ENCODE measurements around the gene ZNF76.
A peak's percentile ranks its signal among the peaks of the same experiment; 100 is the strongest.

Gene ZNF76

GRCh38 chr6:35228481-35228880, 31.1 kb upstream of the ZNF76 start:
- Mint-ChIP-seq H3K27ac (no peak overlapping the region), H3K27me3 (no peaks in the 10 kb centered on the region), H3K4me3 (no peak overlapping the region), H3K9me3 (no peaks in the 10 kb centered on the region), H3K4me1 (no peaks in the 10 kb centered on the region), H3K36me3 (no peaks in the 10 kb centered on the region)
- no peak for ATAC-seq

DNA sequence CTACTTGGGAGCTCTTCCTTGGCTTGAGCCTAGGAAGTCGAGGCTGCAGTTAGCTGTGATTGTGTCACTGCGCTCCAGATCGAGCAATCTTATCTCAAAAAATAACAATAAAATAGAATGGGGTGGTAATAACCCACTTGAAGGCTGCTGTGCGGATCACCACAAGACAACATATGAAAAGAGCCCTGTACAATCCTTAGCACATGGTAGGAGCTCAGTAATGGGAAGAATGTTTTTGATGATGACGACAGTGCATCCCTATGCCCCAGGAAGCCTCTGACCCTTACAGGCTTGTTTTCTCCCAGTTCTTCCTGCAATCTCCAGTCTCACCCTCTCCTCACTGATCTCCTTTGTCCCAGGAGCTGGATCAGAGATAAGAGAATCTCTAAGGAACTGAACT, 30.2 kb upstream of the ZNF76 start:
- H3K36me3 Mint-ChIP-seq = no peaks in the 10 kb centered on the region
- H3K27me3 Mint-ChIP-seq = no peaks in the 10 kb centered on the region
- no peak overlapping the region for H3K4me3 Mint-ChIP-seq
- ATAC-seq = no peak
- no peaks in the 10 kb centered on the region for H3K4me1 Mint-ChIP-seq
- no peak overlapping the region for H3K27ac Mint-ChIP-seq
- no peaks in the 10 kb centered on the region for H3K9me3 Mint-ChIP-seq

GRCh38 chr6:35230498-35230897, 29.0 kb upstream of the ZNF76 start:
- Mint-ChIP-seq H3K27me3 (no peaks in the 10 kb centered on the region), H3K4me1 (no peaks in the 10 kb centered on the region), H3K27ac (no peak overlapping the region), H3K36me3 (peaks cover 8% of the 10 kb centered on the region), H3K4me3 (no peak overlapping the region), H3K9me3 (peaks cover 4% of the 10 kb centered on the region)
- no peak for ATAC-seq

DNA sequence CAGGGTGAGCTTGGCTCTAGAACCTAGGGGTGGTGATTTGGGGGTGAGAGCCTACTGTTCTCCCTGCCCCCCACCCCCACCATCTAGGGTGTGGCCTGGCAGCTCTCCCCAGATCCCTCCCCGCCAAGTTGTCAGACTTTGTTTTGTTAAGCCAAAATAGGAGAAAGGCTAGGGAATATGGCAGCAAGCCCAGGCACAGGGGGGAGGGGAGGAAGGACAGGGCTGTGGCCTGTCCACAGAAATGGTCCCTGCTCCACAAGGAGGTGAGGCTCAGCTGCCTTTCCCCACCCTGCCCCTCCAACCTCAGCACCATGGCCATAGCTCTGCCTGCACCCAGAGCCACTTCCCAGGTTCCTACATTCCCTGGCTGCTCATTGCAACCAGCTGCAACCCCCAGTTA, 28.6 kb upstream of the ZNF76 start:
- Mint-ChIP-seq H3K36me3 (peaks cover 12% of the 10 kb centered on the region), H3K27ac (no peak overlapping the region), H3K9me3 (peaks cover 7% of the 10 kb centered on the region), H3K27me3 (no peaks in the 10 kb centered on the region), H3K4me3 (no peak overlapping the region), H3K4me1 (no peaks in the 10 kb centered on the region)
- ATAC-seq = no peak

DNA sequence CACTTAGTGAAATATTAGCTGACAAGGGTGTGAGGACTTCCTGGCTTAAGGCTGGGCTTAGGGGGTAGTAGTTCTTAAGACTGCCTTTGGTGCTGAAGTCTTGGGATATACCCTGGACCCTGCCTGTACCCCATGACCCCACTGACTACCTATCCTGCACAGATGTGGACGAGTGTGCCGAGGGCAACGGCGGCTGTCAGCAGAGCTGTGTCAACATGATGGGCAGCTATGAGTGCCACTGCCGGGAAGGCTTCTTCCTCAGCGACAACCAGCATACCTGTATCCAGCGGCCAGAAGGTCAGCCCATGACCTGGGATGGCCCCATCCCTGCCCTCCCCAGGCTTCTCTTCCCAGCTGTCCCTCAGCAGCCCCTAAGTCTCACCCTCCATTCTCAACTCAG, 28.0 kb upstream of the ZNF76 start:
- H3K9me3 Mint-ChIP-seq = peaks cover 7% of the 10 kb centered on the region
- no peaks in the 10 kb centered on the region for H3K4me1 Mint-ChIP-seq
- H3K27me3 Mint-ChIP-seq = no peaks in the 10 kb centered on the region
- H3K36me3 Mint-ChIP-seq = peaks cover 13% of the 10 kb centered on the region
- ATAC-seq = no peak
- H3K4me3 Mint-ChIP-seq = no peak overlapping the region
- no peak overlapping the region for H3K27ac Mint-ChIP-seq

DNA sequence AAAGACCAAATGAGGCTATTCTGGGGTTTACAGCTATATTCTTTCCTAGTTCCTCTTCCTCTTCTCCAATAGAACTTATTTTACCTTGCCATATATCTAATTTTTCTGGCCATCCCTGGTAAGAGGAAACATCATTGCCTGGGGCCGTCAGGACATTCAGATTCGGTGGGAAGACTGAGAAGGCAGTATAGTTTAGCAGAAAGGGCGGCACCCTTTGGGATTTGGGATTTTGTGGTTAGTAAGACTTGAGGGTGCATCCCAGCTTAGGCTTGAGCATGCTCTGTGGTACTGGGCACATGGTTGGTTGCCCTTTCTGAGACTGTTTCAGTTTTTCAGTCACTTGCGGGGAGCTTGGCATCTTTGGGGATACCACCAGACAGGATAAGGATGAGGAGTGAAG, 24.6 kb upstream of the ZNF76 start:
- Mint-ChIP-seq H3K9me3 (peaks cover 7% of the 10 kb centered on the region), H3K4me3 (no peak overlapping the region), H3K27me3 (no peaks in the 10 kb centered on the region)

DNA sequence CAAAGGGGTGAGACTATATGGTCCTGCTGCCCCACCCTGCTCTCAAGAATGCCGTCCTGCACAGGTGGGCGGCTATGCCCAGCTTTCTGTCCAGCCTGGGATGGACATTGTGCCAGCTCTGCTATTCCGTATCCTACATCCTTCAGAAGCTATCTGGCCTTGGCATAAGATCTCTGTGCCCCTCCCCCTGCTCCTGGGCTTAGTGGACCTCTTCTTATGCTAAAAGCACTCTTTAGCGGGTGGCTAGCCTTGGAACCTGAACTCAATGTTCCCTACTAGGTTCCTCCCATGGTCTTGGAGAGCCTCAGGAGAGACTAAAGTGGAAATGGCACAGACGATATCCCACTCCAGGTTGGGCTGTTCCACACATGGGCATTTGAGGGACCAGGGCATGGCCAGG, 23.3 kb upstream of the ZNF76 start:
- Mint-ChIP-seq H3K4me1 (peaks cover 5% of the 10 kb centered on the region), H3K27ac (no peak overlapping the region), H3K9me3 (peaks cover 7% of the 10 kb centered on the region), H3K36me3 (peaks cover 18% of the 10 kb centered on the region), H3K4me3 (no peak overlapping the region), H3K27me3 (no peaks in the 10 kb centered on the region)
- ATAC-seq = no peak

More for the DNA sequence above, 24.6 kb upstream of the ZNF76 start:
- ATAC-seq = no peak
- no peak overlapping the region for H3K27ac Mint-ChIP-seq
- H3K4me1 Mint-ChIP-seq = no peaks in the 10 kb centered on the region
- peaks cover 13% of the 10 kb centered on the region for H3K36me3 Mint-ChIP-seq

DNA sequence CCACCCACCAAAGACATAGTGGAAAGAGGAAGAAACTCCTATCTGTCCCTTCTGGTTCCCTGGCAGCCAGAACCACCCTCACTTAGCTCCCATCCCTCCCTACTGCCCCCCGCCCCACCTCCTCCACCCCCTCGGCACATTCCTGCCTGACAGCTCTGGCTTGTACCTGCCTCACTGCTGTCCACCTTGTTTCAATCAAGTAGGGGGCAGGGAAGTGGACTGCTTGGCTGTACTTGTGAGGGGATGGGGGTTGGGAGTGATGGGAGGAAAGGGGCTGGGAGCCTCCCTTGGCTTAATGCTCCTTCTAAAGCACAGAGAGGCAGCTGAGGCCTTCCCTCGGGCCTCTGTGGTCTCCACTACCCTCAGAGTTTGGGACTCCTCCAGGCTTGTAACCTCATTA, 22.1 kb upstream of the ZNF76 start:
- Mint-ChIP-seq H3K4me1 (peaks cover 11% of the 10 kb centered on the region), H3K27me3 (no peaks in the 10 kb centered on the region), H3K4me3 (no peak overlapping the region), H3K9me3 (peaks cover 7% of the 10 kb centered on the region), H3K36me3 (peaks cover 24% of the 10 kb centered on the region), H3K27ac (no peak overlapping the region)
- ATAC-seq = no peak

DNA sequence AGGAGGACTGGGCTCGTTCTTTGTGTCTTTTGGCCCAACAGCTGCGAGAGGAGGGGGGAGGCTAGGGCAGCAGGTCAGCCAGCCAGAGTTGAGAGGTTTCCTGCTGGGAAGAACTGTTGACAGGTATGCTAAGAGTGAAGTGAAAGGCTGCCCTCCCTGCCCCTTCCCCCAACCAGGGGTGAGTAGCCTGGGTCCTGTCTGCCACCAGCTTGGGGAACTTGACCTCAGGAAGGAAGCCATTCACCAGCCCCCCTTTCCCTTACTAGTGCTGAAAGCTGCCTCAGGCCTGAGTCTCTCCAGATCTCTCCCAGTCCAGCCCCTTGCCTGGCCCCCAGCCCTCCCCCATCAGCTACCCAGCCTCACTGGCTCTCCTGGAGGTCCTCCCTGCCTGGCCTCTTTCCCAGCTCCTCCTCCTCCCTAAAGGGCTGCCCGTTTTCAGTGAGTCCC, 20.7 kb upstream of the ZNF76 start:
- H3K27ac Mint-ChIP-seq = no peak overlapping the region
- no peaks in the 10 kb centered on the region for H3K27me3 Mint-ChIP-seq
- no peak overlapping the region for H3K4me3 Mint-ChIP-seq
- ATAC-seq = no peak
- H3K4me1 Mint-ChIP-seq = peaks cover 11% of the 10 kb centered on the region
- peaks cover 24% of the 10 kb centered on the region for H3K36me3 Mint-ChIP-seq
- peaks cover 7% of the 10 kb centered on the region for H3K9me3 Mint-ChIP-seq

- Mint-ChIP-seq H3K36me3 (peaks cover 29% of the 10 kb centered on the region), H3K4me3 (no peak overlapping the region), H3K9me3 (peaks cover 7% of the 10 kb centered on the region), H3K27ac (no peak overlapping the region), H3K27me3 (no peaks in the 10 kb centered on the region), H3K4me1 (peaks cover 11% of the 10 kb centered on the region)
- no peak for ATAC-seq
Observed at GRCh38 chr6:35239581-35239980, 20.0 kb upstream of the ZNF76 start.

- ATAC-seq = peak; percentile 78
- H3K4me1 Mint-ChIP-seq = peaks cover 11% of the 10 kb centered on the region
- no peak overlapping the region for H3K27ac Mint-ChIP-seq
Observed at GRCh38 chr6:35240838-35241801, 18.4 kb upstream of the ZNF76 start.

DNA sequence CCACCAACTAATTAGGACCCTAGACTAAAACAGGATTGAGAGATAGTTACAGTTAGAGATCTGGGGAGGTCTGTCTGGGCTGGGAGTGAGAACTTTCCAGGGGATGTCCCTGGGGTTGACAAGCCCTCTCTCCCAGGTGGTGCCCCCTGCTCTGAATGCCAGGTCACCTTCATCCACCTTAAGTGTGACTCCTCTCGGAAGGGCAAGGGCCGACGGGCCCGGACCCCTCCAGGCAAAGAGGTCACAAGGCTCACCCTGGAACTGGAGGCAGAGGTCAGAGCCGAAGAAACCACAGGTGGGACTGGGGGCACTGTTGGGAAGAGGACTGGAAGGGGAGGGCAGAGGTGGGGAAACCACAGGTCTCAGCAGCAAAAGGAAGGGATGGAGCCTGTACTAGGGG, 17.0 kb upstream of the ZNF76 start:
- H3K9me3 Mint-ChIP-seq = no peaks in the 10 kb centered on the region
- H3K4me3 Mint-ChIP-seq = no peak overlapping the region
- no peak for ATAC-seq
- H3K27ac Mint-ChIP-seq = no peak overlapping the region
- H3K27me3 Mint-ChIP-seq = no peaks in the 10 kb centered on the region
- H3K4me1 Mint-ChIP-seq = peaks cover 11% of the 10 kb centered on the region
- H3K36me3 Mint-ChIP-seq = peaks cover 34% of the 10 kb centered on the region

More at GRCh38 chr6:35240838-35241801, 18.4 kb upstream of the ZNF76 start:
- Mint-ChIP-seq H3K36me3 (peaks cover 32% of the 10 kb centered on the region), H3K4me3 (no peak overlapping the region), H3K9me3 (no peaks in the 10 kb centered on the region), H3K27me3 (no peaks in the 10 kb centered on the region)

GRCh38 chr6:35242906-35243305, 16.6 kb upstream of the ZNF76 start:
- H3K36me3 Mint-ChIP-seq = peaks cover 34% of the 10 kb centered on the region
- no peak overlapping the region for H3K4me3 Mint-ChIP-seq
- no peak for ATAC-seq
- peaks cover 15% of the 10 kb centered on the region for H3K4me1 Mint-ChIP-seq
- H3K9me3 Mint-ChIP-seq = no peaks in the 10 kb centered on the region
- no peak overlapping the region for H3K27ac Mint-ChIP-seq
- no peaks in the 10 kb centered on the region for H3K27me3 Mint-ChIP-seq

DNA sequence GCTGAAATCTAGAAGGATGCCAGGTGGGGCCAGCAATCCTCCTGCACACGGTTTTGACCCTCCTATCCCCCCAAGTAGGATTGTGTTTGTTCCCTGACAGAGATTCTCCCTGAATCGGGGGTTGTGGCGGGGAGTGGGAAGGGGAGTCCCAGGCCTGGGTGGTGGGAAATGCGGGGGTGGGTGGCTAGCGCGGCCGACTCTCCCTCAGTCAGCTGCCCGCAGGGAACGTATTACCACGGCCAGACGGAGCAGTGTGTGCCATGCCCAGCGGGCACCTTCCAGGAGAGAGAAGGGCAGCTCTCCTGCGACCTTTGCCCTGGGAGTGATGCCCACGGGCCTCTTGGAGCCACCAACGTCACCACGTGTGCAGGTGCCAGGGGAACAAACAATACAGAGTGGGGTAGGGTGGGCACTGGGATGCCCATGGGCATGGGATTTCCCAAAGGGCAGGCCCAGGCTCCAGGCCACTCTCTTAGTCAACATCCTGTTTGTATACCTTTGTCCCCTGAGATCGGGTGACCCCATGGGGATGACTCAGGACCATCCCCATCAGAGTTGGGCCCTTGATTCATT, 16.1 kb upstream of the ZNF76 start:
- no peak overlapping the region for H3K27ac Mint-ChIP-seq
- H3K27me3 Mint-ChIP-seq = no peaks in the 10 kb centered on the region
- ATAC-seq = no peak
- H3K36me3 Mint-ChIP-seq = peaks cover 34% of the 10 kb centered on the region
- H3K4me1 Mint-ChIP-seq = peaks cover 18% of the 10 kb centered on the region
- no peaks in the 10 kb centered on the region for H3K9me3 Mint-ChIP-seq
- no peak overlapping the region for H3K4me3 Mint-ChIP-seq

DNA sequence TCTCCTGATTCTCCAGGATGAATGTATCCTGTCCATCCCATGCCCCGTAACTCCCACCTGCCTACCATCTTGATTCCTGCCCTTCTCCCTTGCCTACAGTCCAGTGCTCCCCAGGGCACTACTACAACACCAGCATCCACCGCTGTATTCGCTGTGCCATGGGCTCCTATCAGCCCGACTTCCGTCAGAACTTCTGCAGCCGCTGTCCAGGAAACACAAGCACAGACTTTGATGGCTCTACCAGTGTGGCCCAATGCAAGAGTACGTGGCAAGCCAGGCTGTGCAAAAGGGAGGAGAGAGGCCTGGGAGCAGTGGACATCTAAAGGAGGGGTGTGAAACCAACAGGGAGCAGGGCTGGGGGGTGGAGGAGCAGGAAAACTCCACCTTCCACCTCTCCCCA, 15.0 kb upstream of the ZNF76 start:
- Mint-ChIP-seq H3K36me3 (peaks cover 34% of the 10 kb centered on the region), H3K9me3 (no peaks in the 10 kb centered on the region), H3K27ac (no peak overlapping the region), H3K27me3 (no peaks in the 10 kb centered on the region), H3K4me3 (no peak overlapping the region), H3K4me1 (peaks cover 20% of the 10 kb centered on the region)
- ATAC-seq = no peak

All from stimulated activated memory B cell treated with anti-CD40 and anti-IgM and Interleukin-4, amounts not matched to agents 10 μg/mL and 1 μg/mL and 100 μg/mL, for 72 hours (primary cell).